HCT116 (cell line): ENCODE data around the gene HHAT. TPM values are rescaled to one million over a fixed set of nuclear protein-coding genes. Genes with fewer than 3 reads are reported as not detected.

Experiments
- ATAC-seq: fragments of 200-7000 bp; cut with Tn5 transposase; 2 replicates; pipeline ENCODE4 v1.9.1; 2020; ENCODE audit warnings: mild to moderate bottlenecking, moderate library complexity
- BruUV-seq: library from RNA; stranded (reverse); fragments of 400-500 nt; replicated peaks from 2 replicates; lab custom pipeline; 2021; lab: Mats Ljungman, UMichigan
- CTCF ChIA-PET: fragments of 300-600 bp; sonication (Branson Sonifier 250); formaldehyde crosslinking; loops from one replicate; lab custom pipeline; 2021; ENCODE audit warnings: antibody characterized with exemption; lab: Charles Lee
- POLR2A ChIA-PET: fragments of 300-600, 350-600 bp; sonication (Branson Sonifier 250); formaldehyde crosslinking; loops from one replicate; lab custom pipeline; 2021; ENCODE audit warnings: antibody characterized with exemption; lab: Charles Lee
- RAD21 ChIA-PET, 2 experiments: fragments of 300-600 bp; sonication (Branson Sonifier 250); formaldehyde crosslinking; loops; one replicate each; lab custom pipeline; 2023; ENCODE audit warnings: low total read pairs in 2 of 2; ENCODE audit not compliant: uncharacterized antibody in 2 of 2, unreplicated experiment in 2 of 2, low non-redundant PET in 1 of 2; lab: Charles Lee
- DNase-seq: peaks from one replicate; pipeline ENCODE4 v3.0.0-alpha.2; 2010; ENCODE audit warnings: low read depth, low spot score
- H2AFZ ChIP-seq: fragments of 200-600 bp; shearing (Covaris generic), sonication (generic); 2 replicates; pipeline ENCODE4 v1.6.1; 2017; ENCODE audit warnings: low read depth, mixed run types, mixed read lengths, antibody characterized with exemption, low read length; ENCODE audit not compliant: poor library complexity, severe bottlenecking
- H3K27ac ChIP-seq: 2 replicates; pipeline ENCODE4 v1.5.1; 2012; ENCODE audit warnings: low read depth, low read length
- H3K27me3 ChIP-seq: fragments of 200-600 bp; sonication (generic); 2 replicates; pipeline ENCODE4 v1.6.1; 2016; ENCODE audit warnings: mixed run types, low read length, mixed read lengths; ENCODE audit not compliant: insufficient read depth
- H3K36me3 ChIP-seq, 2 experiments: fragments of 200-500 bp in 1 of 2; fragments of 200-600 bp in 1 of 2; sonication (Bioruptor generic) in 1 of 2; sonication (generic) in 1 of 2; 2 replicates each; pipeline versions ENCODE4 v1.5.1 to v1.6.1; 2014 to 2016; ENCODE audit warnings: low read length in 2 of 2, inconsistent platforms in 1 of 2, mixed read lengths in 1 of 2, mixed run types in 1 of 2; ENCODE audit not compliant: insufficient read depth in 2 of 2, control insufficient read depth in 1 of 2
- H3K4me1 ChIP-seq, 2 experiments: fragments of 200-600 bp in 1 of 2; sonication (generic) in 1 of 2; 2 replicates each; pipeline versions ENCODE4 v1.5.1 to v1.6.1; 2012 to 2017; ENCODE audit warnings: low read length in 2 of 2, inconsistent platforms in 1 of 2, mild to moderate bottlenecking in 1 of 2, mixed read lengths in 1 of 2, mixed run types in 1 of 2, moderate library complexity in 1 of 2; ENCODE audit not compliant: insufficient read depth in 2 of 2, control insufficient read depth in 1 of 2
- H3K4me2 ChIP-seq: fragments of 200-600 bp; sonication (generic); 2 replicates; pipeline ENCODE4 v1.6.1; 2017; ENCODE audit warnings: mixed run types, low read length, mixed read lengths
- H3K4me3 ChIP-seq, 2 experiments: fragments of 200-600 bp in 1 of 2; sonication (generic) in 1 of 2; replicated peaks in 1 of 2; 2 replicates each; pipeline ENCODE4 v1.5.1; 2011 to 2016; ENCODE audit warnings: low read length in 2 of 2, control low read depth in 1 of 2, low read depth in 1 of 2, mild to moderate bottlenecking in 1 of 2, mixed read lengths in 1 of 2, mixed run types in 1 of 2
- H3K79me2 ChIP-seq: fragments of 200-600 bp; sonication (generic); 2 replicates; pipeline ENCODE4 v1.6.1; 2017; ENCODE audit warnings: mild to moderate bottlenecking, mixed run types, low read length, moderate library complexity, mixed read lengths; ENCODE audit not compliant: insufficient read depth
- H3K9ac ChIP-seq: fragments of 200-600 bp; sonication (generic); 2 replicates; pipeline ENCODE4 v1.6.1; 2016; ENCODE audit warnings: low read length, mixed read lengths
- H3K9me2 ChIP-seq: fragments of 200-600 bp; sonication (generic), shearing (Covaris generic); 2 replicates; pipeline ENCODE4 v1.6.1; 2017; ENCODE audit warnings: mixed run types, mild to moderate bottlenecking, moderate library complexity; ENCODE audit not compliant: insufficient read depth
- H3K9me3 ChIP-seq, 2 experiments: fragments of 200-500 bp in 1 of 2; fragments of 200-600 bp in 1 of 2; sonication (Bioruptor generic) in 1 of 2; sonication (generic) in 1 of 2; 2 replicates each; pipeline ENCODE4 v1.6.1; 2014 to 2017; ENCODE audit warnings: low read length in 2 of 2, mixed read lengths in 2 of 2, inconsistent platforms in 1 of 2, low read depth in 1 of 2, mild to moderate bottlenecking in 1 of 2, mixed run types in 1 of 2, moderate library complexity in 1 of 2; ENCODE audit not compliant: control insufficient read depth in 1 of 2, insufficient read depth in 1 of 2
- H4K20me1 ChIP-seq: fragments of 200-600 bp; sonication (generic), shearing (Covaris generic); 2 replicates; pipeline ENCODE4 v1.6.1; 2017; ENCODE audit warnings: mixed run types, mild to moderate bottlenecking, moderate library complexity; ENCODE audit not compliant: insufficient read depth
- CBX3 ChIP-seq: IDR thresholded peaks from 2 replicates; pipeline ENCODE4 v1.6.1; 2012; ENCODE audit warnings: low read depth
- FOSL1 ChIP-seq: IDR thresholded peaks from 2 replicates; pipeline ENCODE4 v1.6.1; 2012; ENCODE audit warnings: low read depth
- YY1 ChIP-seq: IDR thresholded peaks from 2 replicates; pipeline ENCODE4 v1.6.1; 2011; ENCODE audit warnings: low read length, low read depth, moderate library complexity, mild to moderate bottlenecking; ENCODE audit not compliant: insufficient replicate concordance; ENCODE audit errors: extremely low read depth
- ZNF274 ChIP-seq: fragments of 200-500 bp; sonication (Bioruptor generic); IDR thresholded peaks from 2 replicates; pipeline ENCODE4 v1.6.1; 2014; ENCODE audit warnings: mild to moderate bottlenecking, low read depth, low read length, inconsistent platforms
- intact Hi-C: fragments of 100-400 bp; cut with micrococcal nuclease; formaldehyde crosslinking; loops from 2 replicates; pipeline ENCODE4 v1.10.0; 2022
- total RNA-seq: library from RNA; stranded (reverse); gene quantifications from one replicate; pipeline ENCODE4 v1.2.1, GENCODE V29; 2021; ENCODE audit not compliant: unreplicated experiment
- TF ChIP-seq, protein P1 (sequence below), 3 experiments: fragments of 200-600 bp in 1 of 3; sonication (generic) in 1 of 3; IDR thresholded peaks in 2 of 3; conservative IDR thresholded peaks in 1 of 3; 2 replicates each; pipeline ENCODE4 v1.5.1; 2012 to 2017; ENCODE audit warnings: low read depth in 2 of 3, low read length in 2 of 3, antibody characterized with exemption in 1 of 3, borderline replicate concordance in 1 of 3, control low read depth in 1 of 3, mild to moderate bottlenecking in 1 of 3, mixed read lengths in 1 of 3, mixed run types in 1 of 3, moderate library complexity in 1 of 3; ENCODE audit not compliant: insufficient read depth in 1 of 3
- TF ChIP-seq, protein P2 (sequence below): IDR thresholded peaks from 2 replicates; pipeline ENCODE4 v1.6.1; 2012

Gene HHAT
- total RNA-seq, 1 experiment from 2014 or later, result 2.7 TPM

DNA sequence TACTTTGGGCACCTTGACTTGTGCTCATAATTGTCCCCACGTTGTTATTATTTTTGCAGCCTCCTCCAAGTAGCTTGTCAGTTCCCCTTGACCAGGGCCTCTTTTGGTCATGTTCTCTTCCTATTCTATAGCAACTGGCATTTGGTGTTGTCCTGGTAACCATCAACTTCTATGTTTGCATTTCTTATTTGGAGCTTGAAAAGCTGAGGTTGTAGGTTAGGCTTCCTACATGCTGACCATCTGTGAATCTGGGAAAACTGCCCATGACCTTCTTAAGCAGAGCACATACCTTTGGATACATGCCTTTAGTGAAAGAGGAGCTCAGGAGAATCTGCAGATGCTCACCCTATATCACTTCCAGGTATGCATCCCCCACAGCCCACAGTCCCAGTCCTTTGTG, 160.8 kb downstream of the HHAT start (continued):
- TF ChIP-seq FOSL1 (no peak), ZNF274 (no peak)
- TF ChIP-seq, protein P1, sequence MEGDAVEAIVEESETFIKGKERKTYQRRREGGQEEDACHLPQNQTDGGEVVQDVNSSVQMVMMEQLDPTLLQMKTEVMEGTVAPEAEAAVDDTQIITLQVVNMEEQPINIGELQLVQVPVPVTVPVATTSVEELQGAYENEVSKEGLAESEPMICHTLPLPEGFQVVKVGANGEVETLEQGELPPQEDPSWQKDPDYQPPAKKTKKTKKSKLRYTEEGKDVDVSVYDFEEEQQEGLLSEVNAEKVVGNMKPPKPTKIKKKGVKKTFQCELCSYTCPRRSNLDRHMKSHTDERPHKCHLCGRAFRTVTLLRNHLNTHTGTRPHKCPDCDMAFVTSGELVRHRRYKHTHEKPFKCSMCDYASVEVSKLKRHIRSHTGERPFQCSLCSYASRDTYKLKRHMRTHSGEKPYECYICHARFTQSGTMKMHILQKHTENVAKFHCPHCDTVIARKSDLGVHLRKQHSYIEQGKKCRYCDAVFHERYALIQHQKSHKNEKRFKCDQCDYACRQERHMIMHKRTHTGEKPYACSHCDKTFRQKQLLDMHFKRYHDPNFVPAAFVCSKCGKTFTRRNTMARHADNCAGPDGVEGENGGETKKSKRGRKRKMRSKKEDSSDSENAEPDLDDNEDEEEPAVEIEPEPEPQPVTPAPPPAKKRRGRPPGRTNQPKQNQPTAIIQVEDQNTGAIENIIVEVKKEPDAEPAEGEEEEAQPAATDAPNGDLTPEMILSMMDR (IDR thresholded peaks at IDR 0.05 in 2 of 3, conservative IDR thresholded peaks at IDR 0.05 in 1 of 3; ENCODE audit: borderline replicate concordance in 1 of 3, insufficient read depth in 1 of 3, low read depth in 2 of 3, low read length in 2 of 3), result no peak
- TF ChIP-seq, protein P2, sequence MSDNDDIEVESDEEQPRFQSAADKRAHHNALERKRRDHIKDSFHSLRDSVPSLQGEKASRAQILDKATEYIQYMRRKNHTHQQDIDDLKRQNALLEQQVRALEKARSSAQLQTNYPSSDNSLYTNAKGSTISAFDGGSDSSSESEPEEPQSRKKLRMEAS, result no peak

DNA sequence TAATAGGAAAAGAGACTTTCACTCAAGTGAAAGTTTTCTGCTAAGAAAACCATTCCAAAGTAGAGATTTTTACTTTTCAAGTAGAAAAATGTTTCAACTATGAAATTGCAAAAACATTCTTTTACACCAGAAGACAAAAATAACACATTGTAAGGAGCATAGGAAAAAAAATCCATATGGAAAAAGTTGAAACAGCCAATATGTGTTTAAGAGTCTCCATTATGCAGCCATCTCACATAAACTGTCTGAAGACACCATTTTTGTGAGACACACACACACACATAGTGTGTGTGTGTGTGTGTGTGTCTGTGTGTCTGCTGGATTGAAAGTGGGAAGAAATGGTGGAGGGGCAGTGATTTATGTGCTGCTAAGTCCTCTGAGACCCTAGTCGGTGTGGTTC, 162.1 kb downstream of the HHAT start:
- CTCF ChIA-PET, result no interaction called here
- DNase-seq (no peak), ATAC-seq (no peak)
- Histone ChIP-seq H3K4me3 (no peak overlapping the region), H3K9me3 (no peaks in the 10 kb centered on the region), H3K27ac (no peak overlapping the region), H3K9ac (no peak overlapping the region), H3K4me1 (no peaks in the 10 kb centered on the region), H3K36me3 (no peaks in the 10 kb centered on the region), H3K9me2 (no peaks in the 10 kb centered on the region), H4K20me1 (no peaks in the 10 kb centered on the region), H3K4me2 (no peak overlapping the region), H3K27me3 (peaks cover 7% of the 10 kb centered on the region; the same call in 1 of the 2 replicates), H2AFZ (no peak overlapping the region), H3K79me2 (no peaks in the 10 kb centered on the region)
- POLR2A ChIA-PET, result no interaction called here
- RAD21 ChIA-PET, result no interaction called here
- no TSS peak for BruUV-seq
- TF ChIP-seq CBX3 (no peak), YY1 (no peak), ZNF274 (no peak)
- intact Hi-C loops, result no loop called here
